Activated CD4-positive, alpha-beta T cell treated with anti-CD3 and anti-CD28 coated beads for 4 hours (primary cell): Measurements from ENCODE around the gene PIGK.
"Not testable (repeated sequence)": the region's sequence is repeated elsewhere in the genome, so short reads cannot be mapped to it uniquely, and the experiment has no call there.

Source experiments
- DNase-seq, 2 donors: peaks; one replicate each; pipeline ENCODE4 v3.0.0-alpha.2; 2020

PIGK gene

DNA sequence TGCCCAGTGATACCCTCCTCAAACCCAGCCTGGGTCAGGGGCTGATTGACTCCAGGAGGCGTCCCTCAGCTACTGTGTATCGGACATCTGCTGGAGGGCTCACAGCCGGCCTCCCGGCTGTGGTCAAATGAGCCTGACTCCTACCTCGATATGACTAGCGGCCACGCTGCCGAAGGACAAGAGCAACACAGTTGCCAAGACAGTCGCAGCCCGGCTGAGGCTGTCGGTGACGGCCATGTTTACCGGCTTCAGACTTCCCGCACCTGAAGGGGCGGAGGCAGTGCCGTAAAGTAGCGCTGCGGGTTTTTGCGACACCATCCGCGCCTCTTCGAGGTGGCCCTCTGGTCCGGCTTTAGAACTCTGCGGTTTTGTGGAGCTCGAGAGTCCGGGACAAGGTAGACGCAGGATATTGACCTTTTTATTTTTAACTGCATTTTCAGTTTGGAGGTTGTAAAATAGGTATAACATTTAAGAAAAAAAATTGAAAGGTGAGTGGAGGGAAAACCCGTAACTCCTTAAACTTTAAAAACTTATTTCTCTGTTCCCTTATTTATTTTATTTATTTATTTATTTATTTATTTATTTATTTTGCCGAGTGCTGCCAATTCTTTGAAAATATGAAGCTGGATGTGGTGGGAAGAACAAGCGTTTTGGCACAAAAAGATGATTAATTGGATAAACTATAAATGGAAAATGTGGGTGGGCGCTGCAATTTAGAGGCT, at the start of gene PIGK:
Gene PIGK, minus strand, starts transcription at position 265 of the 722 bp plus-strand sequence. Its CDS starts 28 bp downstream, at position 237.
- peak; percentile 81 to 84 for DNase-seq

GRCh38 chr1:77267035-77267434, 47.8 kb upstream of the PIGK start:
- DNase-seq, result no peak

- DNase-seq, result no peak
Observed at GRCh38 chr1:77265180-77265579, 46.0 kb upstream of the PIGK start.

DNA sequence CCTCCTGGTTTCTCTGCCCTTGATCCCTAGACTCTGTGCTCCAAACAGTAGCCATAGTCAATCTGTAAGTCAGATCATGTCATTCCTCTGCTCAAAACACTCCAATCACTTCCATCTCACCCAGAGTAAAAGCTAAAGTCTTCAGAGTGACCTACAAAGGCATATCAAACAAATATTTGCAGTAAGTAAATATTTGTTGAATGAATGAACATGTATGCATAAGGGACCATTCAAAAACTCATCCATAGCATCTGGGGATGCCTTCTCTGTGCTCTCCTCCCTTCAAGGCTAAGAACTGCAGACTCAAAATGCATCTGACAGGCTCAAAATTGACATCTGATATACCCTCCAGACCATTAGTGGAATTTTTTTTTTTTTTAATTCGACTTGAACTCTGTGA, 44.5 kb upstream of the PIGK start:
- DNase-seq, result no peak

DNA sequence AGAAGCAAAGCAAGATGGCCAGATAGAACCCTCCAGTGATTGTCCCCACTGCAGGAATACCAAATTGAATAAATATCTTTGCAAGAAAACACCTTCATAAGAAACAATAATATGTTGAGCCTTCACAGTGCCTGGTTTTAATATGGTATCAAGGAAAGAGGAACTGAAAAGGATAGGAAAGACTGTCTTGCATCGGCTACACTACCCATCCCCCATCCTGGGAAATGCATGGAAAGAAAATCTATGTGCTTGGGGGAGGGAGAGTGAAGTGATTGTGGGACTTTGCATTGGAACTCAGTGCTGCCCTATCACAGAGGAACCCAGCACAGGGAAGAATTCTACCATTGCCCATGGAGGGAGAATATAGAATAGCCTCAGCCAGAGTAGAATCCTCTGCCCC, 34.0 kb upstream of the PIGK start:
- no peak for DNase-seq

GRCh38 chr1:77250126-77250525, 30.9 kb upstream of the PIGK start:
- no peak for DNase-seq

DNA sequence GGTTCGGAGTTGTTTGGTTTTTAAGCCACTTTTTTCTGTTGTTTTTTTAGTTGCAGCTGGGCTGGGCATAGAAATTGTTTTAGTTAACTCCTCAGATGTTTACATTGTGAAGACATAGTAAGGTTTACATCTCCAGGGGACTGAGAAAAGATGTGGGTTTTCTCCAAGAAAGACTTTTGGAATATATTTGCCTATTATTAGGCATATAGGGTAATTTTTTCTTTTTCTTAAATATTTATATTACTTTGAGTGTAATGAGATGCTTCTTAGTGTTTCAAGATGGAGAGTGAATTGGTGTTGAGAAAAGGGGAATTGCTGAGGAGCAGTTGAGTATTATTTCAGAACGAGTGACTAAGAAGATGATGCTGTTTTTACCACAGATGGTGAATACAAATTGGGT, 26.6 kb upstream of the PIGK start:
- no peak for DNase-seq

GRCh38 chr1:77239311-77239710, 20.1 kb upstream of the PIGK start:
- DNase-seq, result no peak

DNA sequence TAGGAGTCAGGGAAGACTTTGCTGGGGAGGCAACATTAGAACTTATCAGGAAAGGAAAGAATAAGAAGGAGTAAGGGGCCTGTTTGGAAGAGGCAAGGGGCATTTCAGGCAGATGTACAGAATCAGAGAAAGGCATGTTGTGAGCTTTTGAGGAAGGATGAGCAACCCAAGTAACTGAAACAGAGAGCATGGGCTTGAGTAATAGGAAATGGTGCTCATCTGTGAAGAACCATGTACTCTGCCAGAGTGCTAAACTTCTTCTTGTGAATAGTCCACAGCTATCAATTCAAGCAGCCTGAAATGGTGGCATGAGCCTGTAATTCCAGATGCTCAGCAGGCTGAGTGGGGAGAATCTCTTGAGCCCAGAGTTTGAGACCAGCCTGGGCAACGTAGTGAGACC, 19.2 kb upstream of the PIGK start:
- DNase-seq, result no peak

GRCh38 chr1:77234943-77235342, 15.7 kb upstream of the PIGK start:
- no peak for DNase-seq

DNA sequence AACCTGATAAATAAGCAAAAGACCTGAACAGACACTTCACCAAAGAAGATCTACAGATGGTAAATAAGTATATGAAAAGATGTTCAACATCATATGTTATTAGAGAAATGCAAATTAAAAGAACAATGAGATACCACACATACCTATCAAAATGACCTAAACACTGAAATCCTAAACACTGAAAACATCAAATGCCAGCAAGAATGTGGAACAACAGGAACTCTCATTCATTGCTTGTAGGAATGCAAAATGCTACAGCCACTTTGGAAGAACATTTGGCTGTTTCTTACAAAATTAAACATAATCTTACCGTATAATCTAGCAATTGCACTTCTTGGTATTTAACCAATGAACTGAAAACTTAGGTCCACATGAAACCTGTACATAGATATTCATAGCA, 14.9 kb upstream of the PIGK start:
- DNase-seq, result no peak

- DNase-seq, result no peak
Observed at GRCh38 chr1:77232829-77233228, 13.6 kb upstream of the PIGK start.

GRCh38 chr1:77230051-77230450, 10.8 kb upstream of the PIGK start:
- DNase-seq, result no peak

- no peak for DNase-seq
Observed at GRCh38 chr1:77228836-77229235, 9.6 kb upstream of the PIGK start.

GRCh38 chr1:77227381-77227780, 8.2 kb upstream of the PIGK start:
- DNase-seq, result no peak

GRCh38 chr1:77222496-77222895, 3.3 kb upstream of the PIGK start:
- DNase-seq, result no peak

GRCh38 chr1:77220687-77221463, 1.6 kb upstream of the PIGK start:
- no peak for DNase-seq

- DNase-seq, result no peak
Observed at GRCh38 chr1:77218477-77219165, 609 bp downstream of the PIGK start.

- DNase-seq, result not testable (repeated sequence)
Observed at GRCh38 chr1:77204043-77204442, 15.2 kb downstream of the PIGK start.

DNA sequence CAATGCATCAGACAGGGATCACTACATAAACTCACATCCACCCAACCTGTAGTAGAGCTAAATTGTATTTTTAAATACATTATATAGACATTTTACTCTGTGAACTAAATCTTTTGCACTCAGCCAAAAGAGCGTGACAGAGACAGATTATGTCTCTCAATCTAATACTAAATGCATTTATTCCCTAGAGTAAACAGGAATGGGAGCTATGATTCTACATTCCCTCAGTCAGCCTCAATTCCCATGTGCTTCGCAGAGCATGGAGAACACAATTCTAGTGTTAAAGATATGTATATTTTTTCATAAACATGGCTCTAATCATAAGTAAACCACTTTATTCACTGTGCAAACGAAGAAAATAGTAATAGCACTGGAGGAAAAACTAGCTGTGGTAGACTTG, 16.5 kb downstream of the PIGK start:
- DNase-seq, result no peak

DNA sequence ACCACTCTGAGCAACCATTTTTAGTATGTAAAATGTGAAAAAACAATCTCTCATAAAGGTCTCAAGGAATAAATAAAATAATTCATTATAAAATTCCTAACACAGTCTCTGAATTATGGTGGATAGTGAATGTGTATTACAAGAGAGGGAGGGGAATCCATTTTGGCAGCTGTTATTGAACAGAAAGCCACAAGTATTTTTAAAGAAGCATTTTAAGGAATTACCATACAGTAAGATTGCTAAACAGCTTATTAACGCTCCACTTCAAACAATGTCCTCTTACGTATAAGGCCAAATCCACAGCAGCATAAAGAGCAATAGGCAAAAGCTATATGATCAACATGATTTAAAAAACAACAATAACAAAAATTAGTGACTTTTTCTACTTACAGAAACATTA, 18.4 kb downstream of the PIGK start:
- no peak for DNase-seq

DNA sequence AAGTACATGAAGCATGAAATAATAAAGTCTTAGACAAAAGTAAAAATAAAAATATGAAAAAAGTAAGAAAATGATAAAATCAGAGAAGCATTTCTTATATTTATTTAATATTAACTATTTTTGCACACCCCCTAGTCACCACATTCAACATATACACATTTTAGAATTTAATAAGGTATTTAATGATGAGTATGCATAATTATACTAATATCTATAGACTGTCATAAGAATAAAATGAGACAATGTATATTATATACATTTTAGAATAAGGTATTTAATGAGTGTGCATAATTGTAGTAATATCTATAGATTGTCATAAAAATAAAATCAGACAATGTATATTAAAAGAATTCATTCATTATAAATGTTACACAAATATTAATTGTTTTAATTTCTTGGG, 18.9 kb downstream of the PIGK start:
- DNase-seq, result no peak

GRCh38 chr1:77197351-77197750, 21.9 kb downstream of the PIGK start:
- DNase-seq, result no peak

- DNase-seq, result no peak
Observed at GRCh38 chr1:77193951-77194350, 25.3 kb downstream of the PIGK start.
